Smooth muscle cell (in vitro differentiated cells): Measurements from ENCODE around the gene TTC12. TPM values are rescaled to one million over a fixed set of nuclear protein-coding genes. Genes with fewer than 3 reads are reported as not detected.

ENCODE experiments used
- DNase-seq: peaks from one replicate; lab custom pipeline; 2025; ENCODE audit not compliant: unreplicated experiment; lab: John Stamatoyannopoulos, UW
- H2AFZ ChIP-seq: fragments of 200-600 bp; sonication (generic); 2 replicates; pipeline ENCODE4 v1.6.0; 2016; ENCODE audit warnings: antibody characterized with exemption, low read depth, mild to moderate bottlenecking
- H3F3A ChIP-seq: fragments of 200-600 bp; sonication (generic); 2 replicates; pipeline ENCODE4 v1.6.0; 2017; ENCODE audit warnings: antibody characterized with exemption, low read depth
- H3K27ac ChIP-seq: fragments of 200-600 bp; sonication (generic); 2 replicates; pipeline ENCODE4 v1.5.1; 2016; ENCODE audit warnings: low read depth, mild to moderate bottlenecking
- H3K27me3 ChIP-seq: fragments of 200-600 bp; sonication (generic); 2 replicates; pipeline ENCODE4 v1.6.1; 2016; ENCODE audit warnings: low read depth, mild to moderate bottlenecking
- H3K36me3 ChIP-seq: fragments of 200-600 bp; sonication (generic); 2 replicates; pipeline ENCODE4 v1.5.1; 2016; ENCODE audit warnings: low read depth
- H3K4me1 ChIP-seq: fragments of 200-600 bp; sonication (generic); 2 replicates; pipeline ENCODE4 v1.5.1; 2016; ENCODE audit warnings: low read depth
- H3K4me2 ChIP-seq: fragments of 200-600 bp; sonication (generic); 2 replicates; pipeline ENCODE4 v1.6.0; 2016; ENCODE audit warnings: mild to moderate bottlenecking
- H3K4me3 ChIP-seq: fragments of 200-600 bp; sonication (generic); 2 replicates; pipeline ENCODE4 v1.5.1; 2016; ENCODE audit warnings: mild to moderate bottlenecking
- H3K79me2 ChIP-seq: fragments of 200-600 bp; sonication (generic); 2 replicates; pipeline ENCODE4 v1.6.0; 2016; ENCODE audit warnings: low read depth, mild to moderate bottlenecking
- H3K9ac ChIP-seq: fragments of 200-600 bp; sonication (generic); 2 replicates; pipeline ENCODE4 v1.6.0; 2016; ENCODE audit warnings: low read depth
- H3K9me3 ChIP-seq: fragments of 200-600 bp; sonication (generic); replicated peaks from 2 replicates; pipeline ENCODE4 v1.5.1; 2016; ENCODE audit warnings: low read depth
- H4K20me1 ChIP-seq: fragments of 200-600 bp; sonication (generic); 2 replicates; pipeline ENCODE4 v1.6.0; 2016; ENCODE audit warnings: low read depth
- CTCF ChIP-seq: fragments of 200-600 bp; sonication (generic); IDR thresholded peaks from 2 replicates; pipeline ENCODE4 v1.5.1; 2017; ENCODE audit warnings: borderline replicate concordance, mild to moderate bottlenecking, antibody characterized with exemption; ENCODE audit not compliant: insufficient read depth, poor library complexity, severe bottlenecking
- WGBS: methylation state at CpG from one replicate; pipeline ENCODE4 v1.1.7; 2016; ENCODE audit warnings: low lambda C conversion rate; 5-methylcytosine and 5-hydroxymethylcytosine counted together
- polyA plus RNA-seq: library from polyadenylated mRNA; unstranded; fragments of >200 nt; fragmentation: Nextera tagmentation; extraction: Ambion mirVana; gene quantifications from 2 replicates; pipeline ENCODE4 v1.2.1, GENCODE V29; 2016
- total RNA-seq: library from RNA; depleted of rRNA; stranded (reverse); fragments of >200 nt; gene quantifications from 2 replicates; pipeline ENCODE4 v1.2.3, GENCODE V29; 2014

Gene TTC12
- total and polyA plus RNA-seq, 2 experiments from 2014 or later = 5.8 to 8.8 TPM

- DNase-seq = no peak
- no peak overlapping the region for H2AFZ ChIP-seq
- H3K4me3 ChIP-seq = no peak overlapping the region
- H3F3A ChIP-seq = no peaks in the 10 kb centered on the region
- H3K36me3 ChIP-seq = peaks cover 4% of the 10 kb centered on the region
- H3K9me3 ChIP-seq = no peaks in the 10 kb centered on the region
- H3K27me3 ChIP-seq = peaks cover 9% of the 10 kb centered on the region
- WGBS = 75% methylated on average over 6 of the region's 6 CpGs
- no peak for TF ChIP-seq CTCF
- H3K4me2 ChIP-seq = no peak overlapping the region
- no peaks in the 10 kb centered on the region for H3K4me1 ChIP-seq
- no peak overlapping the region for H3K27ac ChIP-seq
- H4K20me1 ChIP-seq = no peaks in the 10 kb centered on the region
- no peak overlapping the region for H3K9ac ChIP-seq
- no peaks in the 10 kb centered on the region for H3K79me2 ChIP-seq
Observed at GRCh38 chr11:113339929-113340589, 25.7 kb downstream of the TTC12 start.

- TF ChIP-seq CTCF = no peak
- H3K36me3 ChIP-seq = peaks cover 3% of the 10 kb centered on the region
- 88% methylated on average over 10 of the region's 10 CpGs for WGBS
Observed at GRCh38 chr11:113341388-113342165, 27.2 kb downstream of the TTC12 start.

GRCh38 chr11:113345978-113346377, 31.6 kb downstream of the TTC12 start:
- Histone ChIP-seq H2AFZ (no peak overlapping the region), H3K36me3 (no peaks in the 10 kb centered on the region), H3K27ac (peak overlapping the region; percentile 9), H3K4me3 (no peak overlapping the region), H3F3A (no peaks in the 10 kb centered on the region), H3K79me2 (no peaks in the 10 kb centered on the region), H3K4me2 (peak overlapping the region; percentile 23), H3K4me1 (no peaks in the 10 kb centered on the region), H4K20me1 (no peaks in the 10 kb centered on the region), H3K9me3 (no peaks in the 10 kb centered on the region), H3K9ac (no peak overlapping the region), H3K27me3 (peaks cover 5% of the 10 kb centered on the region)
- DNase-seq = no peak
- no peak for TF ChIP-seq CTCF
- 31% methylated on average over 8 of the region's 8 CpGs for WGBS

More at GRCh38 chr11:113341388-113342165, 27.2 kb downstream of the TTC12 start:
- Histone ChIP-seq H4K20me1 (no peaks in the 10 kb centered on the region), H3K79me2 (no peaks in the 10 kb centered on the region), H3K27ac (no peak overlapping the region), H3K4me3 (no peak overlapping the region), H3K4me2 (no peak overlapping the region), H3K27me3 (peaks cover 7% of the 10 kb centered on the region), H3K9me3 (no peaks in the 10 kb centered on the region), H2AFZ (no peak overlapping the region), H3K4me1 (no peaks in the 10 kb centered on the region), H3F3A (no peaks in the 10 kb centered on the region), H3K9ac (no peak overlapping the region)
- no peak for DNase-seq
